LNCaP clone FGC (cell line): ENCODE measurements around the gene SORL1.

Experiments used
- DNase-seq: peaks from one replicate; pipeline ENCODE4 v3.0.0-alpha.2; 2011; ENCODE audit warnings: low read depth
- H3K4me3 ChIP-seq: 2 replicates; pipeline ENCODE4 v1.5.1; 2011; ENCODE audit warnings: mild to moderate bottlenecking, low read depth, low read length, control low read depth
- TF ChIP-seq, protein P1 (sequence below): IDR thresholded peaks from 2 replicates; pipeline ENCODE4 v1.5.1; 2012; ENCODE audit warnings: mild to moderate bottlenecking; ENCODE audit not compliant: control insufficient read depth, insufficient read depth; ENCODE audit errors: extremely low read depth

SORL1 gene

DNA sequence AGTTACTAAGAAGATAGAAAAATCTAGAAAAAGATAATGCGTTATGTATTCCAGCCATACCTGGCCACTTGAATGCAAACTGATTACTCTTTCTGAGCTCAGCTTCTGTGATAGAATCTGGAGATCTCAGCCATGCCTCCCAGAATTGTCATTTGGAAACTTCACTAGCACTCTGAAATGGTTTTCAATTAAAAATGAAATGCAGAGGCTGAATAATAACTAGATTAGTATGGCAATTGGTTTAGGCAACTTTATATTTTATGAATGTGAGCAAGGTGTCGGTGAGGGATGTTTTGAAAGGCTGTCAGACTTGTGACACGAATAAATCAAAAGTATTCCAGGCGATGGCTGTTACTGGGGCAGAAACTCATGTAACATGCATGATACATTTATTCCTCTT, 129.5 kb downstream of the SORL1 start:
- no peak for DNase-seq
- TF ChIP-seq, protein P1, sequence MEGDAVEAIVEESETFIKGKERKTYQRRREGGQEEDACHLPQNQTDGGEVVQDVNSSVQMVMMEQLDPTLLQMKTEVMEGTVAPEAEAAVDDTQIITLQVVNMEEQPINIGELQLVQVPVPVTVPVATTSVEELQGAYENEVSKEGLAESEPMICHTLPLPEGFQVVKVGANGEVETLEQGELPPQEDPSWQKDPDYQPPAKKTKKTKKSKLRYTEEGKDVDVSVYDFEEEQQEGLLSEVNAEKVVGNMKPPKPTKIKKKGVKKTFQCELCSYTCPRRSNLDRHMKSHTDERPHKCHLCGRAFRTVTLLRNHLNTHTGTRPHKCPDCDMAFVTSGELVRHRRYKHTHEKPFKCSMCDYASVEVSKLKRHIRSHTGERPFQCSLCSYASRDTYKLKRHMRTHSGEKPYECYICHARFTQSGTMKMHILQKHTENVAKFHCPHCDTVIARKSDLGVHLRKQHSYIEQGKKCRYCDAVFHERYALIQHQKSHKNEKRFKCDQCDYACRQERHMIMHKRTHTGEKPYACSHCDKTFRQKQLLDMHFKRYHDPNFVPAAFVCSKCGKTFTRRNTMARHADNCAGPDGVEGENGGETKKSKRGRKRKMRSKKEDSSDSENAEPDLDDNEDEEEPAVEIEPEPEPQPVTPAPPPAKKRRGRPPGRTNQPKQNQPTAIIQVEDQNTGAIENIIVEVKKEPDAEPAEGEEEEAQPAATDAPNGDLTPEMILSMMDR = no peak
- H3K4me3 ChIP-seq = no peak overlapping the region

GRCh38 chr11:121582296-121582695, 130.2 kb downstream of the SORL1 start:
- H3K4me3 ChIP-seq = no peak overlapping the region
- TF ChIP-seq, protein P1 = no peak
- no peak for DNase-seq

GRCh38 chr11:121583825-121584224, 131.7 kb downstream of the SORL1 start:
- H3K4me3 ChIP-seq = no peak overlapping the region
- TF ChIP-seq, protein P1 = no peak
- DNase-seq = no peak

DNA sequence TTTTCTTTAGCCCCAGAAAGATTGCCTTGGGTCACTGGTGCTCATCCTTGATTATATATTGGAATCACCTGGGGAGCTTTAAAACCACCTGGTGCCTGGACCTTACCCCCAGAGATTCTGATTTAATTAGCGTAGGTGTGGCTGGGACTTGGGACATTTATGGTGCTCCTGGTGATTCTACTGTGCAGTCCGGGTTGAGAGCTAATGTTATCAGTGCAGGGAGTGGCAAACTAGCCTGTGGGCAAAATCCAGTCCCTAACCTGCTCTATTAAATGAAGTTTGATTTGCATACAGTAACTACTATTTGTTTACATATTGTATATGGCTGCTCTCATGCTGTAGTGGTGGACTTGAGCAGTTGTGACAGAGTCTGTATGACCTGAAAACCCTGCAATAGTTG, 134.6 kb downstream of the SORL1 start:
- no peak overlapping the region for H3K4me3 ChIP-seq
- DNase-seq = no peak
- TF ChIP-seq, protein P1 = no peak

- no peak for DNase-seq
- TF ChIP-seq, protein P1 = no peak
- no peak overlapping the region for H3K4me3 ChIP-seq
These were observed 135.1 kb downstream of the SORL1 start for GRCh38 chr11:121587182-121587581.

DNA sequence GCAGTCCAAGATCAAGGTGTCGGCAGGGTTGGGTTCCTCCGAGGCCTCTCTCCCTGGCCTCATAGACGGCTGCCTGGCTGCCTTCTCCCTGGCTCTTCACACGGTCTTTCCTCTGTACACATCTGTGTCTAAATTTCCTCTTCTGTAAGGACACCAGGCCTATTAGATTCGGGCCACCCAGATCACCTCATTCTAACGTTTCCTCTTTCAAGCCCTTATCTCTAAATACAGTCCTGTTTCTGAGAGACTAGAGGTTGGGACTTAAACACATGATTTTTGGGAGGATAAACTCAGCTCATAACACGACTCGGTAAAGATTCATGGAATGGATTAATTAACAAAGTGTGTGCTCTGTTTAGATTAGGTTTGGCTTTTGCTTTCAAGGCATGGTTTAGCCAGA, 136.6 kb downstream of the SORL1 start:
- TF ChIP-seq, protein P1 = no peak
- no peak for DNase-seq

GRCh38 chr11:121589946-121590537, 137.9 kb downstream of the SORL1 start:
- TF ChIP-seq, protein P1 = no peak
- DNase-seq = no peak
- no peak overlapping the region for H3K4me3 ChIP-seq

More for the DNA sequence above, 136.6 kb downstream of the SORL1 start:
- H3K4me3 ChIP-seq = no peak overlapping the region
